Fibroblast of lung (primary cell): ENCODE measurements around the gene OR6C1.

Experiments
- CTCF ChIP-seq, 2 donors: IDR thresholded peaks in 1 of 2; conservative IDR thresholded peaks in 1 of 2; 1 replicate in 1 of 2; 2 replicates in 1 of 2; pipeline ENCODE4 v1.5.1; 2011 to 2012; ENCODE audit warnings: low read length in 2 of 2, control low read depth in 1 of 2, inconsistent platforms in 1 of 2, low read depth in 1 of 2, mild to moderate bottlenecking in 1 of 2
- EZH2 ChIP-seq: IDR thresholded peaks from 2 replicates; pipeline ENCODE4 v1.5.1; 2012; ENCODE audit warnings: low read length, control low read depth, mild to moderate bottlenecking; ENCODE audit errors: missing control alignments

- TF ChIP-seq EZH2 (no peak), CTCF (conservative IDR thresholded peaks at IDR 0.05 in 1 of 2, IDR thresholded peaks at IDR 0.05 in 1 of 2; ENCODE audit: low read depth in 1 of 2, low read length in 2 of 2) (no peak)
Observed at GRCh38 chr12:55365086-55365485, 50.9 kb downstream of the OR6C1 start.
